Inflammatory macrophage treated with lipopolysaccharide for 1 hour (primary cell): Measurements from ENCODE around the gene MXI1.

Experiments
- DNase-seq, 2 donors: peaks; one replicate each; pipeline ENCODE4 v3.0.0-alpha.2; 2020 to 2022

The MXI1 gene

GRCh38 chr10:110278562-110279406 lies 71.4 kb downstream of the MXI1 start:
- DNase-seq: no peak

DNA sequence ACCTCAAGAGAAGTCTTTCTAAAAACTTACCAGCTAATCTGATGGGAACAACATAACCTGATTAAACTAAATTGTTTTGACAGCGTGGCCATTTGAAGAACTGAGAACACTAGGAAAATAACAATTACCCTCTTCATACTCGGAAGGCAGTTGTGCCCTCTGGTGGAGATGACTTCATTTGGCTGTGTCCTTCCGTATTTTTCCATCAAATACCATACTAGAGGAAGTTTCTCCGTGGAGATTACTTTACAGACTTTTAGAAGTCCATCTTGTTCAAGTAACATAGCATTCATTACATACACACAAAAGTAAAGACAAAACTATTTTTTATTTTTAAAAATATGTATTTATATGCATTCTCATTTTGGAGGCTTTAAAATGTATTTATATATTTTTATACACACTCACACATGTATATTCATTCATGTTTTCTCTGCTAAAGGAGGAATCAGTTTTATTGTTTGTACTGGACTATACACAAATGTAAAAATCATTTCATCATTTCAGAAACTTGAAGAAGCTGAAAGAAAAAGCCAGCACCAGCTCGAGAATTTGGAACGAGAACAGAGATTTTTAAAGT lies 72.1 kb downstream of the MXI1 start:
- DNase-seq: peak; percentile 66 to 86

DNA sequence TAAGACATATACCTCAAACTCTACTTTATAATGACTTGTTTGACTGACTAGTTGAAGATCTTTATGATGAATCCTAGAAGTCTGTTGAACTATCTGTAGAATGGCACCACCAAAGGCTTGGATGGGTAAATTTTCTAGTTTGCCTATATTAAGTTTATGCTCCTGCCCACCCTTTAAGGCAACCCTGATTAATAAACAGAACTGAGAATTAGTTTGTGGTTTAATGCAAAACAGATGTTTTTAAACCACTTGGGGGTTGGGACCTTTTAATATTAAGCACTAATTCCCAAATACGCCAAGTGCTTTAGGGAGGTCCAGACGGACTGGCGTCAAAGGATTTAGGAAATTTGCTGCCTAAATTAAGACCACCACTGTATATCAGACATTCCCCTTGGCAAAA lies 76.9 kb downstream of the MXI1 start:
- no peak for DNase-seq

GRCh38 chr10:110285501-110285900 lies 78.1 kb downstream of the MXI1 start:
- DNase-seq: no peak

DNA sequence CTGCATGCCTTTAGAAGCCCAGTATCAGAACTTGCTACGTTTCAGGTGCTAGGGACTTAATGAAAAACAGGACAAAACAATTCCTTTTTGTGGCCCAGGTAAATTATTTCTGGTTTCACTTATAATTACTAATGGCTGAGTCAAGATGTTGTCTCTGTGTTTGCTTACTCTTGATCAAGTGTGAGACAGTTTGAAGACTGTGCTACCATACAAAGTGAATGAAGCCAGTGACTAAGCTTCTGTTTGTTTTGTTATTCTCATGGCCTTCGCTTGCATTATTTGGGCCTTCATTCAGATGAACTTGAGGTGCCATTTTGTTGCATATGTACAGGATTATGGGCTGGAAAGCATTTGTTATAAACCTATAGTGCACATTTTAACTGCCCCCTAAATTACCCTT lies 79.4 kb downstream of the MXI1 start:
- no peak for DNase-seq

GRCh38 chr10:110296966-110297365 lies 89.6 kb downstream of the MXI1 start:
- DNase-seq: no peak

- DNase-seq: no peak
Measured at GRCh38 chr10:110300486-110300986, 93.1 kb downstream of the MXI1 start.

GRCh38 chr10:110303681-110304080 lies 96.3 kb downstream of the MXI1 start:
- DNase-seq: no peak

GRCh38 chr10:110304394-110304779 lies 97.0 kb downstream of the MXI1 start:
- peak; percentile 24 to 30 for DNase-seq

DNA sequence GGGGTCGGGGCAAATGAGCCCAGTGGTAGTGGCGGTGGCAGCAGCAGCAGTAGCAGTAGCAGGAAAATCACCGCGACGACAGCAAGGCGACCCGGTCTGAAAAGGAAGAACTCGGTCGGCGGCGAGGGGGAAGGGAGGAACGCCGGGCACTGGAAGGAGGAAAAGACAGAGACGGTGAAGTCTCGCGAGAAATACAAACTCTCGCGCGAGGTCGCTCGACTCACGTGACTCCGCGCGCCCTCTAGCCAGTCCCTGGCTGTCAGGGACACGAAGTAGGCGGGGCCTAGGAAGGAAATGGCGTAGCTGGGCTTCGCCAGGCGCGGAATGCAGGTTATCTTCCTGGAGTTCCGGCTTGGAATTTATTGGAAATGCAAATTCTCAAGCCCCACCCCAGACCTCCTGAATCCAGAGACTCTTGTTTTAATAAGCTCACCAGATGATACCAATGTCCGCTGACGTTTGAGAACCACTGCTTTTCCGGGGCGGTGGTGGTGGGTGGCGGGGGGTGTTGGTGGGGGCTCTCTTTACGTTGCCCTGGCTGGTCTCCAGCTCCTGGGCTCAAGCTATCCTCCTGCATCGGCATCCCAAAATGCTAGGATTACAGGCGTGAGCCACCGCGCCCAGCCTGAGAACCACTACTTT lies 97.5 kb downstream of the MXI1 start, which contains the start of gene SMNDC1:
Gene SMNDC1, minus strand, starts transcription at position 141 of the 642 bp plus-strand sequence. CDS start 1,333 bp downstream, outside the sequence.
- DNase-seq: peak; percentile 97 to 100

GRCh38 chr10:110305767-110306451 lies 98.5 kb downstream of the MXI1 start:
- peak; percentile 70 to 82 for DNase-seq

GRCh38 chr10:110306452-110306768 lies 99.0 kb downstream of the MXI1 start:
- no peak for DNase-seq

GRCh38 chr10:110307805-110308204 lies 100.4 kb downstream of the MXI1 start:
- DNase-seq: no peak

DNA sequence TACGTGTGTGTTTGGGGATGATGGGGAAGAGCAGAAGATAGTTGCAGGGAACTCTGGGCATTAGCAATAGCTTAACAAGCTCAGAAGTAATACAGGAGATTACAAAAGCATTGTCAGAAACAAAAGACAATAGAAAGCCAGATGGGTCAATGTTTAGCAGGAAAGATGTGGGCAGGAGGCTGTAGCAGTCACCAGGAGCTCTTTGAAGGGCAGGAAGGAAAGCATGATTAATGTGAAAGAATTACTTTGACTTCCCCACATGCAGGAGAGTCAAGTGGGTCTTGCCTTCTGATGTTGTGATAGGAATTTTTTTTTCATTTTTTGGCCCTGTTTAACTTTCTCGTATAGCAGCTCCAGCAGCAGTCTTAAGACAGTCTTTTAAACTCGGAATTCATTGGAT lies 103.3 kb downstream of the MXI1 start:
- peak in 1 of 2 donors; percentile 71 for DNase-seq

DNA sequence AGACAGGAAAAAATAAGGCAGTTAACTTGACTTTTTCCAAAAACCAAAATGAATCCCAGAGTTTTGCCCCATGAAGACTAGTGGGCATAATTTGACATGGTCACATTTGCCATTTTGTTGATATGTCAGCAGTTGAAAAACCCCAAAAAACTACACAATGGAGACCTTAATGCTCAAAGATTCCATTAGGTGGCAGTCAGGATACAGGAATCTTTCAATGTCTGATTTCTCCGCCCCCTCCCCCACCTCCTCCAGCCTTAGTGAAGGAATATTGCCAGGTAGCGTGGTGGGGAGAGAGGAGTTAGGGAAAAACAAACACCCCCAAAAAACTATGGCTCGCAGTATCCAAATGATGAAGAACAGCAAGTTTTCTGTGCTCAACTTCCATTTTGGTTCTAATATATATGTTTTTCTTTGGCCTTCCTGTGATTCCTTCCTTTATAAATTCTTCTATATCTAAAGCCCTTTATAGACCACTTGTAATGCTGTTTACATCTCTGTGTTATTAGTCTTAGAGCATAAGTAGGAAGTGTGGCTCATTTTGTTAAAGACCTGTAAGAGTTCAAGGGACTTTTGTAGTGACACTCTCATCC lies 104.0 kb downstream of the MXI1 start:
- peak; percentile 57 to 80 for DNase-seq

DNA sequence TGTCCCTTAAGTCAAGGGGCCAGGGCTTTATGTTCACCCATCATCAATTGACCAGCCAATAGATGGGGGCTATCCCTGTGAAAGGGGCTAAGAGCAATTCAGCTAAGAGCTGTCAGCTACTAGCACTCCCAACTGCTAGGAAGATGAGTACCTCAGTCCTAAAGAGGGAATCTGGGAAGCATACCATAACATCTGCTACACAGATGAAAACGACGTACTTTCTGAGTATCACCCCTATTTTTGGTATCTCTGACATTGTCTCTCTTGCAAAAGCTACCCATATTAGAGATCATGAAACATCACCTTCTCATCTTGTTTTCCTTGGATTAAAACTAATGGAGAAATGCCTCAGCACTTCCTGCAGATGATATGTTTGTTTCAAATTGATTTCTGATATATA lies 104.8 kb downstream of the MXI1 start:
- no peak for DNase-seq

DNA sequence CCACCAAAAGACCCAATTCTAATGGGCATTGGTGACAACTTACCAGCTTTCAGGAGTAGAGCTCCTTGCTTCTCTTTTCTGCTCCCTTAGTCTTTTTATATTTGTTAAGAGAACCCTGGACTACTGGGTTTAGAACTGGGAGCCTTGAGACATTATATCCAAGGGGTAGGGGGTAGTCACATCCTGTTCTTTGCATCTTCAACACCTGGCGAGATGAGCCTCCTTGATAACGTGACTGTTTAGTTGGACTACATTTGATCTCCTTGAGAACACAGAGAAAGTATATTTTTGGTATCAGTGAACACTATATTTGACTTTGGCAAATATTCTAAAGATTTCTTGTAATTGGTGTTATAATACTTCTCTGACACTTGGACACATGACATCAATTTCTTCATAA lies 106.3 kb downstream of the MXI1 start:
- DNase-seq: no peak

DNA sequence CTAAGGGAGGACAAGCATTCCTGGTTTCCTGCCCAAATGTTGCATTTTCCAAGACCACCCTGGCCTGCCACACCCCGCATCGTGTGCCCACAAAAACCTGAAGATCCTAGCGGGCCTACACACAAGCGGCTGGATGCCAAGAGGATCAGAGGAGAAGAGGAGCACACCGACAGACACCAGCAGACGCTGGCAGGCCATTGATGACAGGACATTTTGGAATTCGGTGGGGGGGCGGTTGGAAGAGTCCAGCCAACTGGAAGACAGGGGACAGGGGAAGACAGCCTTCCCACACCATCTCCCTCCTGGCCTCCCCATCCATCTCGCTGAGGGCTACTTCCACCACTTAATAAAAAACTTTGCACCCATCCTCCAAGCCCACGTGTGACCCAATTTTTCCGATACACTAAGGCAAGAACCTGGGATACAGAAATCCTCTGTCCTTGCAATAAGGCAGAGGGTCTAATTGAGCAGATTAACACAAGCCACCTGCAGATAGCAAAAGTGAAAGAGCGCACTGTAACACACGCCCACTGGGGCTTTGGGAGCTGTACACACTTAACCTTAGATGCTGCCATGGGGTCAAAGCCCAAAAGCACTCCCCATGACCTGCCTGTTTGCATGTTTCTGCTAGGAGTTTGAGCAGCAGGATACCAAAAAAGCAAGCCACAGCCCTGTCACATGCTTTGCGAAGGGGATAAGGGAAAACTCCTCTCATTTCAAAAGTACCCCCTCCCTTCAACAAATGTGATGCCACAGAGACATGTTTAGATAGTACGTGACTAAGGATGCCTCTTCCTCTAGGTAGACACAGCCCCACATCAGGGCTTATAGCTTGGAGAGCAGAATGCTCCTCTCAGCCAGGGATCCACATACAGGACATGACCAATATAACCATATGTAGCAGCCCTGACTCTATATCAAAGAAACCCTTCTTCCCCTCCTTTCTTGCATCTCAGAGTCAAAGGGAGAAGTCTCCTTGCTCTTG lies 110.8 kb downstream of the MXI1 start:
- no peak for DNase-seq

GRCh38 chr10:110321869-110322620 lies 114.6 kb downstream of the MXI1 start:
- DNase-seq: no peak

- no peak for DNase-seq
Measured at GRCh38 chr10:110323503-110323902, 116.1 kb downstream of the MXI1 start.
